GM10266 (cell line): ENCODE data around the gene NOS2.
A peak's percentile ranks its signal among the peaks of the same experiment; 100 is the strongest.
"Not testable (repeated sequence)": the region's sequence is repeated elsewhere in the genome, so short reads cannot be mapped to it uniquely, and the experiment has no call there.

Source experiments
- DNase-seq: peaks from one replicate; pipeline ENCODE4 v3.0.0; 2012; ENCODE audit errors: extremely low spot score
- TF ChIP-seq, protein P1 (sequence below): IDR thresholded peaks from 2 replicates; pipeline ENCODE4 v1.5.1; 2012; ENCODE audit warnings: mild to moderate bottlenecking, low read depth; ENCODE audit not compliant: control insufficient read depth, insufficient read depth; ENCODE audit errors: missing control alignments

Gene NOS2

GRCh38 chr17:27764589-27764988 lies 35.7 kb downstream of the NOS2 start:
- no peak for DNase-seq

DNA sequence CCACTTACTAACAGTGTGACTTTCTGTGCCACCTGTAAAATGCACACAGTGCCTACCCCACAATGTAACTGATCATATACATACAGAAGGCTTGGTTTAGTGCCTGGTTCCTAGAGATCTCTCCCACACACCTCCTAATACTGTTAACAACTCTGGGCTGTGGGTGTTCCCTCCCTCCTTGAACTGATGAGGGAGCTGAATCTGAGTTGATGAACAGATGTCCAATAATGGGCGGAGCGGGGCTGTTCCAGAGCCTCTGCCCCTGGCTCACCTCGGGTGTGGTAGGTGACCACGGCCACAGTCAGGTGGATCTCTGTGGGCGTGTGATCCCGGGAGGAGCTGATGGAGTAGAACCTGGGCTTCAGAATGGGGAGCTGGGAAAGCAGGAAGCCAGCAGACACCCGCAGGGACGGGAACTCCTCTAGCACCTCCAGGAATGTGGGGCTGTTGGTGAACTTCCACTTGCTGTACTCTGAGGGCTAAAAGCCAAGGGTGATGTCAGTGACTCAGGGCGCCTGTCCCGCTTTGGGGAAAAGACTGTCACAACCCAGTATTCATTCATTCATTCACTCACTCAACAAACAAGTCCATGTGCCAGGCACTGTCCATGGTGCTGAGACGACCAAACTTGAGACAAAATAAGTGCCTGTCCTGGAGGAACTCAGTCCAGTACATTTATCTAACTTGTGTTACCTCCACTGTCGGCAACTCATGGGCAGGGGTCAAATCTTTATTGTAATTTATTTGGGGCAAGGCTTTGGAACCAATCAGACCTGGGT lies 37.6 kb downstream of the NOS2 start:
- TF ChIP-seq, protein P1, sequence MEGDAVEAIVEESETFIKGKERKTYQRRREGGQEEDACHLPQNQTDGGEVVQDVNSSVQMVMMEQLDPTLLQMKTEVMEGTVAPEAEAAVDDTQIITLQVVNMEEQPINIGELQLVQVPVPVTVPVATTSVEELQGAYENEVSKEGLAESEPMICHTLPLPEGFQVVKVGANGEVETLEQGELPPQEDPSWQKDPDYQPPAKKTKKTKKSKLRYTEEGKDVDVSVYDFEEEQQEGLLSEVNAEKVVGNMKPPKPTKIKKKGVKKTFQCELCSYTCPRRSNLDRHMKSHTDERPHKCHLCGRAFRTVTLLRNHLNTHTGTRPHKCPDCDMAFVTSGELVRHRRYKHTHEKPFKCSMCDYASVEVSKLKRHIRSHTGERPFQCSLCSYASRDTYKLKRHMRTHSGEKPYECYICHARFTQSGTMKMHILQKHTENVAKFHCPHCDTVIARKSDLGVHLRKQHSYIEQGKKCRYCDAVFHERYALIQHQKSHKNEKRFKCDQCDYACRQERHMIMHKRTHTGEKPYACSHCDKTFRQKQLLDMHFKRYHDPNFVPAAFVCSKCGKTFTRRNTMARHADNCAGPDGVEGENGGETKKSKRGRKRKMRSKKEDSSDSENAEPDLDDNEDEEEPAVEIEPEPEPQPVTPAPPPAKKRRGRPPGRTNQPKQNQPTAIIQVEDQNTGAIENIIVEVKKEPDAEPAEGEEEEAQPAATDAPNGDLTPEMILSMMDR, result no peak
- DNase-seq, result no peak

More at GRCh38 chr17:27764589-27764988, 35.7 kb downstream of the NOS2 start:
- TF ChIP-seq, protein P1, result no peak

GRCh38 chr17:27760931-27761330 lies 39.4 kb downstream of the NOS2 start:
- DNase-seq, result not testable (repeated sequence)

DNA sequence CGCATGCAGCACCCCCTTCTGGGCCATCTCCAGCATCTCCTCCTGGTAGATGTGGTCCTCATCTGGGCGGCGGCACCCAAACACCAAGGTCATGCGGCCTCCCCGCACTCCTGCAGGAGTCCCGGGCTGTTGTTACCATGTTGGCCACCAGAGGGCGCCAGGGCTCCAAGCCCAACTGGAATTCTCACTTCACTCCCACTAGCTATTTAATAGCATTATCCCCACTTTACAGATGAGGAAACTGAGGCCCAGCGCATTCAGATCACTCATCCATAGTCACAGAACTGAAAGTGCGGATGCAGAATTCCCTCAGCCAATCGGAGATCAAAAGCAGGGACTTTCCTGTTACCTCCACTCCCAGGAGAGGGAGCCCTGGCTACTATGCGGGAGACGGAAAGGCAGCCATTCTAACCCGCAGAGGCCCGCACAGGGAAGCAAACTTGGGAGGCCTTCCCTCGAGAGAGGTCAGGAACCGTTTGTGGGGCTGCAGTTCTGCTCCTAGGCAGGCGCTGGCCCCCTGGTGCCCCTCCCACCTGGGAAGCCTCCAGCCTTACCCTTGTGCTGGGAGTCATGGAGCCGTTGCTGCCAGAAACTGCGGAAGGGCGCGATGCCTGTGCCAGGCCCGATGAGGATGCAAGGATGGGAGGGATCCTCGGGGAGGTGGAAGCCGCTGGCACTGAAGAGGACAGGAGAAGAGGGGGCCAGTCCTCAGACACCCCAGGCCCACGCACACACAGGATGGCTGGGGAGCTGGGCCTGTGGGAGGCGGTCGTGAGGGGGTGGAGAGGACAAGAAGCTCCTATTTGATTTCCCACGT lies 40.1 kb downstream of the NOS2 start:
- TF ChIP-seq, protein P1, result peak; percentile 92
- peak; percentile 56 for DNase-seq

- no peak for DNase-seq
- TF ChIP-seq, protein P1, result no peak
Observed at GRCh38 chr17:27759528-27759927, 40.8 kb downstream of the NOS2 start.

- DNase-seq, result no peak
- TF ChIP-seq, protein P1, result peak; percentile 76
Observed at GRCh38 chr17:27756467-27757371, 43.6 kb downstream of the NOS2 start.
